COLO829 (cell line): Measurements from ENCODE around the gene WDR31.
"Not testable (repeated sequence)": the region's sequence is repeated elsewhere in the genome, so short reads cannot be mapped to it uniquely, and the experiment has no call there.

Experiments used
- DNase-seq: peaks from one replicate; pipeline ENCODE4 v3.0.0; 2012; ENCODE audit warnings: low spot score

Gene WDR31

GRCh38 chr9:113296247-113296646 lies 43.8 kb downstream of the WDR31 start:
- DNase-seq = not testable (repeated sequence)

GRCh38 chr9:113293285-113293878 lies 46.7 kb downstream of the WDR31 start:
- DNase-seq = no peak

GRCh38 chr9:113290052-113290607 lies 49.9 kb downstream of the WDR31 start:
- DNase-seq = no peak

GRCh38 chr9:113289091-113289490 lies 51.0 kb downstream of the WDR31 start:
- DNase-seq = no peak

GRCh38 chr9:113281356-113281755 lies 58.7 kb downstream of the WDR31 start:
- no peak for DNase-seq

- no peak for DNase-seq
These were observed 61.2 kb downstream of the WDR31 start for GRCh38 chr9:113278840-113279239.

GRCh38 chr9:113275157-113276131 lies 64.6 kb downstream of the WDR31 start, which contains the start of the genes CDC26 and PRPF4:
Gene CDC26, minus strand, starts transcription at chr9:113275572. Its CDS starts 3,065 bp downstream, at chr9:113272507.
Gene PRPF4, plus strand, starts transcription at chr9:113275658. Its CDS starts 86 bp downstream, at chr9:113275744.
- DNase-seq = peak; percentile 99

GRCh38 chr9:113274474-113275156 lies 65.5 kb downstream of the WDR31 start:
- peak; percentile 79 for DNase-seq

GRCh38 chr9:113269871-113270270 lies 70.2 kb downstream of the WDR31 start:
- no peak for DNase-seq

- DNase-seq = no peak
These were observed 70.7 kb downstream of the WDR31 start for GRCh38 chr9:113269355-113269754.

GRCh38 chr9:113267911-113268566 lies 72.0 kb downstream of the WDR31 start:
- DNase-seq = no peak

- no peak for DNase-seq
These were observed 73.9 kb downstream of the WDR31 start for GRCh38 chr9:113266174-113266573.
